ENCODE data around the gene CNTNAP2.

- no peak for TF ChIP-seq CTCF (IDR thresholded peaks at IDR 0.05)
- TF ChIP-seq POLR2A (IDR thresholded peaks at IDR 0.05), result no peak
- no peak for TF ChIP-seq POLR2AphosphoS5 (IDR thresholded peaks at IDR 0.05)
- TF ChIP-seq EP300 (IDR thresholded peaks at IDR 0.05), result no peak
These were observed 2096.1 kb downstream of the CNTNAP2 start for GRCh38 chr7:148212731-148213130.

Data from stomach (tissue), 4 donors.